ENCODE results near the gene LITAFD.

The LITAFD gene

GRCh38 chr16:8887952-8888560, 5.9 kb downstream of the LITAFD start:
- Histone ChIP-seq H3K27ac (ENCODE audit: poor library complexity, severe bottlenecking) (no peak overlapping the region), H3K27me3 (ENCODE audit: insufficient read depth, poor library complexity, severe bottlenecking) (no peaks in the 10 kb centered on the region), H3K4me3 (ENCODE audit: severe bottlenecking) (no peak overlapping the region), H3K36me3 (ENCODE audit: low read depth) (peaks cover 29% of the 10 kb centered on the region), H3K4me1 (ENCODE audit: insufficient read depth, poor library complexity, severe bottlenecking) (peaks cover 20% of the 10 kb centered on the region), H3K9me3 (ENCODE audit: severe bottlenecking) (no peaks in the 10 kb centered on the region)
- TF ChIP-seq, protein P1, sequence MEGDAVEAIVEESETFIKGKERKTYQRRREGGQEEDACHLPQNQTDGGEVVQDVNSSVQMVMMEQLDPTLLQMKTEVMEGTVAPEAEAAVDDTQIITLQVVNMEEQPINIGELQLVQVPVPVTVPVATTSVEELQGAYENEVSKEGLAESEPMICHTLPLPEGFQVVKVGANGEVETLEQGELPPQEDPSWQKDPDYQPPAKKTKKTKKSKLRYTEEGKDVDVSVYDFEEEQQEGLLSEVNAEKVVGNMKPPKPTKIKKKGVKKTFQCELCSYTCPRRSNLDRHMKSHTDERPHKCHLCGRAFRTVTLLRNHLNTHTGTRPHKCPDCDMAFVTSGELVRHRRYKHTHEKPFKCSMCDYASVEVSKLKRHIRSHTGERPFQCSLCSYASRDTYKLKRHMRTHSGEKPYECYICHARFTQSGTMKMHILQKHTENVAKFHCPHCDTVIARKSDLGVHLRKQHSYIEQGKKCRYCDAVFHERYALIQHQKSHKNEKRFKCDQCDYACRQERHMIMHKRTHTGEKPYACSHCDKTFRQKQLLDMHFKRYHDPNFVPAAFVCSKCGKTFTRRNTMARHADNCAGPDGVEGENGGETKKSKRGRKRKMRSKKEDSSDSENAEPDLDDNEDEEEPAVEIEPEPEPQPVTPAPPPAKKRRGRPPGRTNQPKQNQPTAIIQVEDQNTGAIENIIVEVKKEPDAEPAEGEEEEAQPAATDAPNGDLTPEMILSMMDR (IDR thresholded peaks at IDR 0.05; ENCODE audit: poor library complexity, severe bottlenecking) = no peak
- ATAC-seq (ENCODE audit: low read depth) (no peak), DNase-seq (ENCODE audit: low spot score) (no peak)

- no peaks in the 10 kb centered on the region for H3K27me3 ChIP-seq (ENCODE audit: insufficient read depth, poor library complexity, severe bottlenecking)
- no peak for DNase-seq (ENCODE audit: low spot score)
- ATAC-seq (ENCODE audit: low read depth) = no peak
- no peak overlapping the region for H3K4me3 ChIP-seq (ENCODE audit: severe bottlenecking)
- H3K4me1 ChIP-seq (ENCODE audit: insufficient read depth, poor library complexity, severe bottlenecking) = peaks cover 18% of the 10 kb centered on the region
- TF ChIP-seq, protein P1 (IDR thresholded peaks at IDR 0.05; ENCODE audit: poor library complexity, severe bottlenecking) = no peak
- no peaks in the 10 kb centered on the region for H3K9me3 ChIP-seq (ENCODE audit: severe bottlenecking)
- H3K27ac ChIP-seq (ENCODE audit: poor library complexity, severe bottlenecking) = no peak overlapping the region
- peaks cover 41% of the 10 kb centered on the region for H3K36me3 ChIP-seq (ENCODE audit: low read depth)
Observed at GRCh38 chr16:8888951-8889892, 7.1 kb downstream of the LITAFD start.

- ATAC-seq (ENCODE audit: low read depth) = no peak
- no peak for DNase-seq (ENCODE audit: low spot score)
- TF ChIP-seq, protein P1 (IDR thresholded peaks at IDR 0.05; ENCODE audit: poor library complexity, severe bottlenecking) = no peak
- Histone ChIP-seq H3K4me3 (ENCODE audit: severe bottlenecking) (no peak overlapping the region), H3K4me1 (ENCODE audit: insufficient read depth, poor library complexity, severe bottlenecking) (peaks cover 10% of the 10 kb centered on the region), H3K36me3 (ENCODE audit: low read depth) (peaks cover 49% of the 10 kb centered on the region), H3K27ac (ENCODE audit: poor library complexity, severe bottlenecking) (no peak overlapping the region), H3K9me3 (ENCODE audit: severe bottlenecking) (no peaks in the 10 kb centered on the region), H3K27me3 (ENCODE audit: insufficient read depth, poor library complexity, severe bottlenecking) (no peaks in the 10 kb centered on the region)
Observed at GRCh38 chr16:8889893-8890548, 7.9 kb downstream of the LITAFD start.

- TF ChIP-seq, protein P1 (IDR thresholded peaks at IDR 0.05; ENCODE audit: poor library complexity, severe bottlenecking) = no peak
- peaks cover 54% of the 10 kb centered on the region for H3K36me3 ChIP-seq (ENCODE audit: low read depth)
- DNase-seq (ENCODE audit: low spot score) = no peak
- H3K27me3 ChIP-seq (ENCODE audit: insufficient read depth, poor library complexity, severe bottlenecking) = no peaks in the 10 kb centered on the region
- no peak overlapping the region for H3K4me3 ChIP-seq (ENCODE audit: severe bottlenecking)
- H3K27ac ChIP-seq (ENCODE audit: poor library complexity, severe bottlenecking) = no peak overlapping the region
- ATAC-seq (ENCODE audit: low read depth) = no peak
- H3K4me1 ChIP-seq (ENCODE audit: insufficient read depth, poor library complexity, severe bottlenecking) = peaks cover 8% of the 10 kb centered on the region
- no peaks in the 10 kb centered on the region for H3K9me3 ChIP-seq (ENCODE audit: severe bottlenecking)
Observed at GRCh38 chr16:8890549-8890921, 8.4 kb downstream of the LITAFD start.
